ENCODE results near the gene C2orf76.
"Not testable (repeated sequence)": the region's sequence is repeated elsewhere in the genome, so short reads cannot be mapped to it uniquely, and the experiment has no call there.

Gene C2orf76

GRCh38 chr2:119377294-119377992 is 10.8 kb upstream of the C2orf76 start:
- no peak for DNase-seq (ENCODE audit: low read depth)

DNA sequence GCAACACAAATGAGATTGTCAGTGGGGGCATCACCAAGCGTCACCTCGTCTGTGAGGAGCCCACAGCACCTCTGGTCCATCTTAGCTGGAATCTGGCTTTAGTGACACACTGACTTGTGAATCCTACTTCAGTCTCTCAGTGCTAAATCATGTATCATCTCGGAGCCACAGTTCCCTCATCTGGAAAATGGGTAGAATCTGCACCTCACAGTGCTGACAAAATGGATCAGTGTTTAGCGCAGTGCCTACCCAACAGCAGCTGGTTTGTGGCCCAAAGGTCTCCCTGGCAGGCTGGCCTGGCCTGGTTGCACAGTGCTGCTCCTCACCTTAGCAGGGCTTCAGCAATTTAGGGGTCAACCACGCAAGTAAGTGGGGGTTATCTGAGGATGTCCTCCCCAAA is 10.2 kb upstream of the C2orf76 start:
- no peak for DNase-seq (ENCODE audit: low read depth)

- not testable (repeated sequence) for DNase-seq (ENCODE audit: low read depth)
Observed at GRCh38 chr2:119376406-119376805, 9.8 kb upstream of the C2orf76 start.

GRCh38 chr2:119373907-119374745 is 7.5 kb upstream of the C2orf76 start:
- DNase-seq (ENCODE audit: low read depth): not testable (repeated sequence)

GRCh38 chr2:119372778-119373568 is 6.3 kb upstream of the C2orf76 start:
- no peak for DNase-seq (ENCODE audit: low read depth)

DNA sequence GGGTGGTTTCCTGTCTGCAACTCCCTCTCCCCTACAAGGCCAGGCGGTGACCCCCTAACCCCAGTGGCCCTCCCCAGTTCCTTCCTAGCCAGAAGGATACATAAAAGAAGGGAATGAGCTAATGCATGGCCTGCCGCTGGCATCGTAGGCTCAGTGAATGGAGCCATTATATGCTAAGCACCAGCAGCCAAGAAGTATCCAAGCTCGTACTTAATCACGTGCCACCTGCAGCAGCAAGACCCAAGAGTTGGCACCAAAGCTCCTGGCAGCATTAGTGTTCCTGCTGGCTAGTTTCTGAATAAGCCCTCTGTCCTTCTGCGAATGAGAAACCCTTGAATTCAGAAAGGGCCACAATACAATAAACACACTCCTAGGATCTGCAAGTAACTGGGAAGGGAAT is 4.5 kb upstream of the C2orf76 start:
- DNase-seq (ENCODE audit: low read depth): no peak

GRCh38 chr2:119369845-119370244 is 3.2 kb upstream of the C2orf76 start:
- DNase-seq (ENCODE audit: low read depth): no peak

DNA sequence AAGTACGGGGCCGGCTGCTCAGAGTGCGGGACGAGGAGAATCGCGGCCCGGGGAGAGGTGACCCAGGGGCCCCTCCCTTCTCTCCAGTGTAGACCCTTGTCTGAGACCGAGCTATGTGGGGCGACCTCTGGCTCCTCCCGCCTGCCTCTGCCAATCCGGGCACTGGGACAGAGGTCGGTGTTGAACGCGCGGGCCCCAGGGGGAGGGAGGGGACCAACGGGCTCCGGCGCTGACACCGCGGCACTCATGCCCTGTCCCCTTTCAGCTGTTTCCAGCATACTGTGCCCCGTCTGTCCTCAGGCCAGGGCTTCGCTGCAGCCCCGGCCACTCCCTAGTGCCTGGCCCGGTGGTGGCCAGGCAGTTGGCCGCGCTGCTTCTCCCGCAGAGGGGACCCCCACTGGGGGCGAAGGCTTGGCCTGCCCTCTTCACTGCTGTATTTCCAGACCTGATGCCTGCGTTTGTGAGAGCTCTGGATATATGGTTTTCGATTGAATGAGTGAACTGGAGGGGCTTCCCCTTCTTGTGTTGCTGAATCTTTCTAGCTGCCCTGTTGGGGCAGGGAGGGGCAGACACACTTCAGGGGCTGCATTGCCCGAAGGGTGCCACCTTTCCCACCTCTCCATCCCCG is 952 bp upstream of the C2orf76 start:
- DNase-seq (ENCODE audit: low read depth): no peak

GRCh38 chr2:119366161-119366648 is 429 bp downstream of the C2orf76 start:
- DNase-seq (ENCODE audit: low read depth): no peak

GRCh38 chr2:119365436-119365835 is 1.2 kb downstream of the C2orf76 start:
- DNase-seq (ENCODE audit: low read depth): no peak

- DNase-seq (ENCODE audit: low read depth): no peak
Observed at GRCh38 chr2:119364798-119365197, 1.8 kb downstream of the C2orf76 start.

DNA sequence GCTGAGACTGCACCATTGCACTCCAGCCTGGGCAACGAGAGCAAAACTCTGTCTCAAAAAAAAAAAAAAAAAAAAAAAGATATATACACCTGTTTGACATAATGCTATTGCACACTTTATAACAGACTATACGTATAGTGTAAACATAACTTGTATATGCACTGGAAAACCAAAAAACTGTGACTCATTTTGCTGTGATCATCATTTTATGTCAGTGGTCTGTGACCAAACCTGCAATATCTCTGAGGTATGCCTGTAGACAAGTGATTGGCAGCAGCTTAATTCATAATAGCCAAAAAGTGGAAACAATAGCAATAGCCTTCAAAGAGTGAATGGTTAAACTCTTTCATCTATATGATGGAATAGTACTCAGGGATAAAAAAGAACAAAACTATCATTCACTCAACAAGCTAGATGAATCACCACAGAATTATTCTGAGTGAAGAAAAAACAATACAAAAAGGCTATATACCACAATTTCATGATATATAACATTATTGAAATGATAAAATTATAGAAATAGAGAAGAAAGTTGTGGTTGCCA is 6.1 kb downstream of the C2orf76 start:
- DNase-seq (ENCODE audit: low read depth): no peak

DNA sequence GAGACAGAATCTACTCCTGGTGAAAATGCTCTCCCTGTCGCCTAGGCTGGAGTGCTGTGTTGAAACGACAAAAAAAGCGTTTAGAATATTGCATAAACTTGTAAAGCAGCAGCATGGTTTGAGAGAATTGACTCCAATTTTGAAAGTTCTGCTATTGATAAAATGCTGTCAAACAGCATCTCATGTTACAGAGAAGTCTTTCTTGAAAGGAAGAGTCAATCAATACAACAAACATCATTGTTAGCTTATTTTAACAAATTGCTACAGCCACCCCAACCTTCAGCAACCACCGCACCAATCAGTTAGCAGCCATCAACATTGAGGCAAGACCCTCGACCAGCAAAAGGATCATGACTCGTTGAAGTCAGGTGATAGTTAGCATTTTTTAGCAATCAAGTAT is 6.9 kb downstream of the C2orf76 start:
- DNase-seq (ENCODE audit: low read depth): no peak

DNA sequence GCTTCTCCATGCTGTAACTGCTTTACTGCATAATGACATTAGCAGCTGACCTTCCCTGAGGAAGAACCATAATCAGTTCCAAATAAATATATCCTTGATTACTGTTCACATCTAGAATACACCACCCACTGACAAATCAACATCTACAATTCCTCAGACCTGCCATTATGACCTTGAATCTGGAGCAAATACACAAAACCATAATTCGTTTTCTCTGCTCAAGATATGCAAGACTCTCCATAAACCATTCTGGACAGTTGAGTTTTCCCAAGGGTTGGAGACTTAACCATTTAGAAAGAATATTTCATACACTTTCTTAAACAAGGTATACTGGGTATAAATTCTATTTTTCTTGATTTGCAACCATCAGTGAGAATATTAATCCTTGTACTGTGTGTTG is 11.8 kb downstream of the C2orf76 start:
- no peak for DNase-seq (ENCODE audit: low read depth)

GRCh38 chr2:119352357-119352756 is 14.3 kb downstream of the C2orf76 start:
- no peak for DNase-seq (ENCODE audit: low read depth)

DNA sequence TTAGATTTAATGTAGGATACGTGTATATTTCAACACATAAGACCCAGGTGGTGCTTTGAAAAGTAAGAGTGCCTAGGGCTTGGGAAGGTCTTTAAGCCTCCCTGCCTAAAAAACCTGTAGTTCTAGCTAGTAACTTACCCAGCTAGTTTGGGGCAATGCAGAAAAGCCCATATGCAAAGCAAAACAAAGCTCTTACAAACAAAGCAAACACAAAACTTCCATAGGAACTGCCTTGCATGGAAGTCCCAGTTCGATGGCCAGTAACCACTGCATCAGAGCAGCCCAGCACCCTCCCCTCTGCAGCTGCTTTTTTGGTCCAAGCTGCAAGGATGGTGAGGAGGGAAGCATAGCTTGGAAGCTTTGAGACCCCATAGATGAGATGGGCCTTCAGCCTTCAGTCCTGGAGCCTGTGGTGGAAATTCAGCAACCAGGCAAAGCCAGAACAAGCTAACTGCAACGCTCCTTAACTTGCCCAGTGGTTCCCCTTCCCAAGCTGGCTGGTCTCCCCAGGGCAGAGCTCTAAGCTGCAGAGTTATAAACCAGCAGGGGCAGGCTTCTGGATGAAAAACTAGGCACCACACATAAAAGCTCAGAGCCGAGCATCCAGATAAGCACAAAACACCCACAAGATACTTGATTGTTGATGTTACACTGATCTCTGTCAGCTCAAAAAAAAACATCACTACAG is 16.2 kb downstream of the C2orf76 start:
- no peak for DNase-seq (ENCODE audit: low read depth)

- no peak for DNase-seq (ENCODE audit: low read depth)
Observed at GRCh38 chr2:119349289-119349688, 17.3 kb downstream of the C2orf76 start.

GRCh38 chr2:119341684-119342083 is 24.9 kb downstream of the C2orf76 start:
- no peak for DNase-seq (ENCODE audit: low read depth)

DNA sequence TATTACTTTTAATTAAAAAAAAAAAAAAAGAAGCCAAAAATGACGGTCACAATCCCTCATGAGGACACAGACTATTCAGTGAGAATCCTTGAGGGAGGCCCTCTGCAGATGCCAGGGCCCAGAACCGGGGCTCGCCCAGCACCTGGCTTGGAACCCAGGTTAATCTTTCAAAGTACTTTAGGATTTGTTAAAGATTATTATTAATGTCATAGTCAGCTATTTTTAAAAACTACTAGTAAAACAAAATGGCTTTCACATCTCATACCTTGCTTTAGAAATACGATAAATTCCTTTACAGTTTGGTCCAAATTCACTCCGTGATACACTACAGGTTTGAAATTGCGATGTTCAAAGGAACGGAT is 27.1 kb downstream of the C2orf76 start:
- DNase-seq (ENCODE audit: low read depth): no peak

- DNase-seq (ENCODE audit: low read depth): no peak
Observed at GRCh38 chr2:119338826-119339561, 27.6 kb downstream of the C2orf76 start.

DNA sequence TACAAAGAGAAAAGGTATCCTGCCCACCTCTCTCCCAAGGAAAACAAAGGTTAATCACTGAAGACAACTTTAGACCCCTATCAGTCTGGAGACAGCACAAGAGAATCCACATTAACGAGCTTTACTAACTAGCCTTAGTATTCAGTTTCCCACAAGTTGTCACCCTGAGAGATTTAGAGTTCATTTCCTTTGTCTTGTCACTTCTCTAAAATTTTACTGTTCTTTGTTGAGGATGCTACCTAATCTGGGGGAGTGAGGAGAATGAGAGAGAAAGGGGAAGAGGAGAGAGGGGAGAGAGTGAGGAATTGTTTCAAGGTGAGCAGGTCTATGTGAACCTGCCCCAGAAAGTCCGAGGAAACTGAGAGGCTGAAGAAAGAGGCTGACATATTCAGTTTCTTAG is 28.4 kb downstream of the C2orf76 start:
- no peak for DNase-seq (ENCODE audit: low read depth)

Measured in fibroblast of the conjunctiva (primary cell).